Activated CD8-positive, alpha-beta memory T cell treated with anti-CD3 and anti-CD28 coated beads for 4 hours (primary cell): ENCODE results near the gene TIMELESS.
A peak's percentile ranks its signal among the peaks of the same experiment; 100 is the strongest.
"Not testable (repeated sequence)": the region's sequence is repeated elsewhere in the genome, so short reads cannot be mapped to it uniquely, and the experiment has no call there.

Experiments used
- DNase-seq, 2 donors: peaks; one replicate each; pipeline ENCODE4 v3.0.0-alpha.2; 2020; ENCODE audit warnings: low read depth in 2 of 2

The TIMELESS gene

DNA sequence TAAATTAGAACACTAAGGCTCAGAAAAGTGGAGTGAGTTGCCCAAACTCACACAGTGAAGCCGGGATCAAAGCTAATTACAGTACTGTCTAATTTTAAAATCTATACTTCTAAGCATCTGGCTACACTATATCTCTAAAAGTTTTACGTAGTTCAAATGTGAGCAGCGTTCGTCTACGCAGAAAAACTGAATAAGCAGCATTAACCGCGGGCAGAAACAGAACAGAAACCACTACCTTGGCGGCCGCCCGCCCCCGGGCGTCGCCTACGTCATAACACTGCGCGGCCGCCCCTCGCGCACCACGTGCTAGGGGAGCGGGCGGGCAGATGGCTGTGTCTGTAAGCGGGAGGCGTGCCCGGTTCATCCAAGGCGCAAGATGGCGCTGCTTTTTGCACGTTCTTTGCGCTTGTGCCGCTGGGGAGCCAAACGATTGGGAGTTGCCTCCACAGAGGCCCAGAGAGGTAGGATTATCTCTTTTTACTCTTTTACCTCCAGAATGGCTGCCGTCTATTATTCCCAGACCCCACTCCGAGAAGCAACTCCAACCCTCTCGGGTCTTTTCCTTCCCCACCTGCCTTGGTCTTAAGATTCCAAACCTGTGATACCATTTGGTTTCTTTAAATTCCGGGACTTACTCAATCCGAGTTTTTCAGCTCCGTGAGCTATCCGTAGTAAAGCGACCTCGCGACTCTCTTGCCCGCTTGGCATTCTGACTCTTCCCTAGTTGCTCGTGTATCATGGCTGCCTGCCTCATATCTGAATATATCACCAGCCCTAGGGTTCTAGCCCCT is 19.2 kb upstream of the TIMELESS start, which contains the start of gene SPRYD4:
SPRYD4 (plus strand) TSS at position 363 of the 791 bp plus-strand sequence; CDS start at position 377, 14 bp downstream.
- peak; percentile 85 to 89 for DNase-seq

GRCh38 chr12:56462565-56462964 is 13.3 kb upstream of the TIMELESS start:
- no peak for DNase-seq

DNA sequence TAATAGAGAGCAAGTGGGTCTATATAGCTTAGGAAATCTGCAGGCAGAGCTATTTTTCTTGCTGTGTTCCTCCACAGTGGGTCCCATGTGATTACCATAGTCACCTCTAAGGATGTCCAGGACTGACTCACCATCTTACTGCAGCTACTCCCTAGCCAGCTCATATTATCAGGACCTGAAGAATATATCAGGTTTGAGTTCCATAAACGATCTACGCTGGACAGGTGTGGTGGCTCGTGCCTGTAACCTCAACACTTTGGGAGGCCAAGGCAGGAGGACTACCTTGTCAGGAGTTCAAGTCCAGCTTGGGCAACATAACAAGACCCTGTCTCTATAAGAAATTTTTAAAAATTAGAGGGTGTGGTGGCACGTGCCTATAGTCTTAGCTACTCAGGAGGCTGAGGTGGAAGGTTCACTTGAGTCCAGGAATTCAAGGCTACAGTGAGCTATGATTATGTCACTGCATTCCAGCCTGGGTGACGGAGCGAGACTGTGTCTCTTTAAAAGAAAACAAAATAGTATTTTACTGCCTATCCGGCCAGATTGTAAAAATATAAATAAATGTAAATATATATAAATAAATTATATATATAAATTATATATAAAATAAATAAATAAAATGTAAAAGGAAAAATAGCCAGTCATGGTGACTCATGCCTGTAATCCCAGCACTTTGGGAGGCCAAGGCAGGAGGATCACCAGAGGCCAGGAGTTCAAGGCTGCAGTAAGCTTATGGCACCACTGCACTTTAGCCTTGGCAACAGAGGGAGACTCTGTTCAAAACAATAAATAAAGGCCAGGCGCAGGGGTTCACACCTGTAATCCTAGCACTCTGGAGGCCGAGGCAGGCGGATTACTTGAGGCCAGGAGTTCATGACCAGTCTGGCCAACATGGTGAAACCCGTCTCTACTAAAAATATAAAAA is 12.3 kb upstream of the TIMELESS start:
- no peak for DNase-seq

- DNase-seq = no peak
Observed at GRCh38 chr12:56457817-56458216, 8.6 kb upstream of the TIMELESS start.

GRCh38 chr12:56454557-56454956 is 5.3 kb upstream of the TIMELESS start, which contains the start of gene MIP:
Gene MIP, minus strand, starts transcription at chr12:56454657. Its CDS starts 44 bp downstream, at chr12:56454613.
- DNase-seq = no peak

DNA sequence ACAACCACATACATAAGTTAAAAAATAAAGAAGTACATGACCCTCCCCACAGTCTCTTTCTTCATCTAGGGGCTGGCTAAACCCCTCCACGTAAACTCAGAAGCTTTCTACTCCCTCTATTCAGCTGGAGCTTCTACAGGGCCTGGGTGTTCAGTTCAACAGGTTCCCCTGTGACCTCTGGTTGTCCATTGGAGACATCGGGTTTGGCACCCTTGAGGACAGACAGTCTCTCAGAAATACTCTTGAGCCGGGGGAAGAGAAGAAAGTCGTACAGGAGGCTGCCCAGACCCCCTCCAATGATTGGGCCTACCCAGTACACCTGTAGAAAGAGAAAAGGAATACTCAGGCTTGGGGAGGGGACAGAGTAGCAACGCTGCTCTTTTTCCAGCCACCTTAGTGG is 1.9 kb upstream of the TIMELESS start:
- no peak for DNase-seq

DNA sequence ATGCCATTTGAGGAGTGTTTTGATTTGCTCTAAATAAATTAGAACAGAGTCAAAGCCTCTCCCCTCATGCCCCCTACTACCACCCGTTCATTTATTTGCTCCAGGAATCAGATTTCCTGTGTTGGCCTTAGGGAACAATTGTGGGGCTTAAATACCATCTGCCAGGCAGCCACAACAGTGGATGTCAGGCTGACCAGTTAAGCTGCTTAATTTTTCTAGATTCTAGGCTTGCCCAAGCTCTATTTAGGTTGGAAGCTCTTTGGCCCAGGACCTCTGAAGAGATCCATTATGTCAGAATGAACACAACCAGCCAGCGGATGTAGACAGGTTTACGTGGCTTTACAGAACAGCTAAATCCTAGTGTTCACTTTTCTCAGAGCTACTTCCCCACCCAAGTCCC is 1.0 kb upstream of the TIMELESS start:
- DNase-seq = no peak

DNA sequence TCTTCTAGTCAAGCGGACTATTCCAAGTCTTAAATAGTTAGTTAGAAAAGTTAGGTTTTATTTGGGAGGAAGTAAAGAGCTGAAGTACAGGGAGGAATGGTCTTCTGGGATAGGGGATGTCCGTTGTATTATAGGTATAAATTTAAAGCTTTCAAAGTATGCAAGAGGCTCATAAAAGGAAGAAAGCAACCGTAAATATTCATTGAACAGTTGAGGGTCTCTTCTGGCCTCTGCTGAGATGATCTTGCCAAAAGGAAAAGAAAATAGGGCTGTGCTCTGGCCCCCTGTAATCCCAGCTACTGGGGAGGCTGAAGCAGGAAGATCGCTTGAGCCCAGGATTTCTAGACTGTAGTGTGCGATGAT is 377 bp upstream of the TIMELESS start:
- no peak for DNase-seq

GRCh38 chr12:56443208-56443607 is 6.0 kb downstream of the TIMELESS start:
- not testable (repeated sequence) for DNase-seq

DNA sequence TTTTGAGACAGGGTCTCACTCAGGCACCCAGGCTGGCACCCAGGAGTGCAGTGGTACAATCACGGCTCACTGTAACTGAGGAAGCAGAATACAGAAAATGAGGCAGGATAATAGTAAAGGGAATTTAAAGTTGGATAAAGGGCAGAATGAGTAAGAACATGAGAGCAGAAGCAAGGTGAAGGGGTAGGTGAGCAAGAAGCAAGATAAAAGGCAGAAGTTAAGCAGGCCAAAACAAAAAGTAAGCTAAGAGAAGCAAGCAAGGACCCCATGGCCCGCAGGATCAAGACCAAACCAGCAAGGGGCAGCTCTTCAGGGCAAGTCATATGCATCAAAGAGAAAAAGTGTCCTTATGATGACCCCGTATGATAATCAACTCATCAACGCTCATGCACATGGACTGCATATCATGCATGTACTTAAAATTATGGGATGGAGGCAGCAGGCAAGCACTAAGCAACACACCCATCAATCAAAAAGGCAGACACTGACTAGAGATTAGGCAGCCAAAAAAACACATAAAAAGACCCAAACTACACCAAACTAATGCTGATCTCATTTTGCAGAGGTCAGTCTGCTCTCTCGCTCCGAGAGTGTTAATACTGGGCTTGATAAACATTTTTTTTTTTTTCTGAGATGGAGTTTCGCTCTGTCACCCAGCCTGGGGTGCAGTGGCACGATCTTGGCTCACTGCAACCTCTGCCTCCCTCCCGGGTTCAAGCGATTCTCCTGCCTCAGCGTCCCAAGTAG is 11.6 kb downstream of the TIMELESS start:
- no peak for DNase-seq

DNA sequence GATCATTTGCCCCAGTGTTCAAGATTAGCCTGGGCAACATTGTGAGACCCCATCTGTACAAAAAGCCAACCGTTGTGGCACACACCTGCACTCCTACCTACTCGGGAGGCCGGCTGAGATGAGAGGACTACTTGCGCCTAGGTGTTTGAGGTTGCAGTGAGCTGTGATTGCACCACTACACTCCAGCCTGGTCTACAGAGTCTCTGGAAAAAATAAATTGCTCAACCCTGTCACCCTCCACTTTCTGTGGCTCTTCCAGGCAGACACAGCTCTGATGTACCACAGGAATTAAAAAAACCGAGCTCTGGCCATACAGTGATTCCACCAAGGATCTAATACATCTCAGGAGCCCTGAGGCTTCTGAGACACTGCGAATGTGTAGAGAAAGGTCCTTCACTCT is 14.4 kb downstream of the TIMELESS start:
- no peak for DNase-seq

- no peak for DNase-seq
Observed at GRCh38 chr12:56431850-56432249, 17.4 kb downstream of the TIMELESS start.

DNA sequence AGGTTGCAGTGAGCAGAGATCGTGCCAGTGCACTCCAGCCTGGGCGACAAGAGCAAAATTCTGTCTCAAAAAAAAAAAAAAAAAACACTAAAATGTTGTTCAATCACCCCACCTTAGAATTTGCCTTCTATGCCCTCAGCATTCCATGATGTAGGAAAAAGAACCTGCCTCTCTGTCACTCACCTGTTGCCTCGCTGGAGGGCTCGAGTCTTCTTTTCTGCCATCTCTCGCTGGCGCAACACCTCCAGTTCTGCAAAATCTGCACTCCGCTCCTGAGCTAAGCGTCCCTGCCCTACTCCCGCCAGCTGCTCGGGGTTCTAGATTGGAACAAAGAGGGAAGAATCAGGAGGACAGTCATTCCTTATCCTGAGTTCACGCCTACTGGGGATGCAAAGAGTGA is 17.9 kb downstream of the TIMELESS start:
- no peak for DNase-seq

GRCh38 chr12:56425940-56426438 is 23.2 kb downstream of the TIMELESS start:
- DNase-seq = no peak

DNA sequence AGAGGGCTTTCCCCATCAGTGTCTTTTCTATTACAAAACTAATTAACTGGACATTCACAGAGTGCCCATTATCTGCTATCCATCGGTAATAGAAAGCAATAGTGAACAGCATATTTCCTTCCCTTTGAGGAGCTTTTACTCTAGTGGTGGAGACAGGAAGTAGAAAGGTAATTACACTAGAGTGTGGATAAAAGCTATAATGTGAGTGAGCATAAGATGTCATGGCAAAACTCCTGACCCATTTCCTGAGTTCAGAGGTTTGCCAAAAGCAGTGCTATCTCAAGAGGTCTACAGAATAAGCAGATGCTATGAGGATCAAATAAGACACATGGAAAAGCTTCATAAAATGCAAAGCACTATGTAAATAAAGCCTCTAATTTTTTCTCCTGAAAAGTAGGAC is 24.0 kb downstream of the TIMELESS start:
- no peak for DNase-seq

DNA sequence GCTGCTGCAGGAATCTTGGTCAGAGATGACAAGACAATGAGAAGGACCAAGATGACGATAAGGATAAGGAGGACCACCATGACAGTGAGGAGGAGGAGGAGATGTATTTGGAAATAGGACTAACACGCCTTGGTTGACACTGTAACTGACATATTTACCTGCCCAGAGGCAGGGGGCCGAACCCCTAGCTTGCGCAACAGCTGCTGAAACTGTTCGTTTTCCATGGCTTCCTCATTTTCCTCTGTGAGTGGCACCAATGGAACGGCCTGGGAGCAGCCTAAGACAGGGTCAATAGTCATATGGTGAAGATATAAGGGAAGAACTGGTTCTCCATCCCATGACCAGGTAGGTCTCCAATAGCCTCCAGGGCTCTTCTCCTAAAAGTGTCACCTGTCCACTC is 28.8 kb downstream of the TIMELESS start:
- DNase-seq = no peak

DNA sequence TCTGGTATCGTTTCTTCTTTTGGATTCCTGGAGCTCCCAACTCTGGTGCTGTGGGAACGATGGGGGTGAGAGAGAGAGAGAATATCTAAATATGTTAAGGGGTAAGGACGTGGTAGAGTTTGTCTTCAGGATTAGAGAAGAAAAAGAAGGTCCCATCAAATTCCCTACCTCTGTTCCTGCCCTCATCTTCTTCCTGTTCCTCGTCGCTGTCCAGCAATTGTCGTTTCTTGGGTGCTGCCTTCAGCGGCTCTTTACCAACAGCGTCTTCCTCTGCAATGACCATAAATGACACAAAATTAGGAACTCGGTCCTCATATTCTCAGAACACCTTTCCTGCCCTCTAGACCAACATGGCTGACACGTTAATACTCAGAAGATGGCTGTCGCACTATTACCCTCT is 31.5 kb downstream of the TIMELESS start:
- DNase-seq = no peak

- DNase-seq = no peak
Observed at GRCh38 chr12:56414401-56414800, 34.8 kb downstream of the TIMELESS start.

DNA sequence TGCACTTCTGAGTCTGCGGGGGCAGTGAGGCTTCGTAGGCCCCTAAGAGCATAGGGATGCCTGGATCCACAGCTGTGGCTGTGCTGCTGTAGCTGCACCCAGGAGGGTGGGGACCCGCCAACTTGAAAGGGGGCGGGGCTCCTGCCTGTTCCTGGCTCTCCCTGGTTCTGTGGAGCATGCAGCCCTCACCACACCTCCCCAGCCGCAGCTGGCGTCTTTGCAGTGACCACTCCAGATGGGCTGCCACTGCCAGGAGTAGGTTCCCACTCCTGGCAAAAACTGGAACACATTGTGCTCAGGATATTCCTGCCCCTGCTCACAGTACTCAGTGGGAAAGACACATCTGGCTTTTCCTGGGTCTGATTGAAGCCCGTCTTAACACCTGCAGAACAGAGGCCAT is 35.8 kb downstream of the TIMELESS start:
- no peak for DNase-seq

- no peak for DNase-seq
Observed at GRCh38 chr12:56411781-56412639, 37.2 kb downstream of the TIMELESS start.

DNA sequence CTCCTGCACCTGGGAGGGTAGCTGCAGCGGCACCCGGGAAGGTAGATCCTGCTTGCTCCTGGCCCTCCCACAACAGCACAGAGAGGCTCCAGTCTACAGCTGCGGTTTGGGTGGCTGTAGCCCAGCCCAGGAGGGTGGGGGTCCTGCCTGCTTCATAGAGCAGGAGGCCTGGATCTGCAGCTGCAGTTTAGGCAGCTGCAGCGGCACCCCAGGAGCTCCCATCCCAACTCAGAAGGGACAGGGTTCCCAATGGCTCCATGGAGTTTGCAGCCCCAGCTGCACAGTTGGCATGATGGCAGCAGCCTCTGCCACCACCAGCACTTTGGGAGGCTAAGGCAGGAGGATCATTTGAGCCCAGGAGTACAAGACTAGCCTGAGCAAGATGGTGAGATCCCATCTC is 38.5 kb downstream of the TIMELESS start:
- DNase-seq = no peak
